HG03460 (cell line): ENCODE data around the gene CHAF1B.
"Not testable (repeated sequence)": the region's sequence is repeated elsewhere in the genome, so short reads cannot be mapped to it uniquely, and the experiment has no call there.

ENCODE experiments used
- ATAC-seq: cut with Tn5 transposase; IDR thresholded peaks from one replicate; pipeline ENCODE4 v1.9.1; 2021; ENCODE audit not compliant: unreplicated experiment

Gene CHAF1B

DNA sequence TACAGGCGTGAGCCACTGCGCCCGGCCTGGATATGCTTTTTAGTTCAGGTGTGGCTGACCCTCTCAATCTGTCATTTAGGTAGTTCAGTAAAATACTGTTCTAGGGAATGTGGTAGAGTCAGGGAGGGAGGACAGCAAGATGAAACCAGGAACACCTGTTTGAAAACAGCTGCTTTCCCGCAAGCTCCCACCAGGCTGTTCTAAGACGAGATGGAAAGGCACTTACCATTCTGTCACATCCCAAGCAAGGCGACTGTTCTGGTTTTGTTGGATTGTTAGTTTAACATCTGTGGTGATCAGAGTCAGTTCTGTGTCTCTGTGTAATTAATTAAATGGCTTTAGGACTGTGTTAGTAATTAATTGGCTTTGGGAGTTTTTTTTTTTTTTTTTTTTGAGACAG lies 2.9 kb downstream of the CHAF1B start:
- ATAC-seq, result no peak

DNA sequence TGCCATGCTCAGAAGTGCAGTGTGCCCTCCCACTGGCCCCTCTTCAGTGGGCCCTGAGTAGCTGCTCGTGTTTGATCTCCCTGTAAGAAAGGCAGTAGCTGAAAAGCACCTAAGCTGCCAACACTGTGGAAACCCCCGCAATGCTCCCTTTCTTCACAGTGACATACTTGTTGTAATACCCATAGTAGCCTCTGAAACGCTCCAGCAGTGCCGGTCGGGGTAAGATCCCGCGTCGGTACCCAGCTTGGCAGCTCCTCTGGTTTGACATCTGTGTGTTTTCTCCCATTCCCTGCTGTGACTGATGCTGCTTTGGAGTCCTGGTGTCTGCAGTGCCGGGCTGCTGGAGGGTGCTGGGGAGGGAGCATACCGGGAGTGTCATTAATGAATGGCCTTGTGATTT lies 3.6 kb downstream of the CHAF1B start:
- ATAC-seq, result no peak

DNA sequence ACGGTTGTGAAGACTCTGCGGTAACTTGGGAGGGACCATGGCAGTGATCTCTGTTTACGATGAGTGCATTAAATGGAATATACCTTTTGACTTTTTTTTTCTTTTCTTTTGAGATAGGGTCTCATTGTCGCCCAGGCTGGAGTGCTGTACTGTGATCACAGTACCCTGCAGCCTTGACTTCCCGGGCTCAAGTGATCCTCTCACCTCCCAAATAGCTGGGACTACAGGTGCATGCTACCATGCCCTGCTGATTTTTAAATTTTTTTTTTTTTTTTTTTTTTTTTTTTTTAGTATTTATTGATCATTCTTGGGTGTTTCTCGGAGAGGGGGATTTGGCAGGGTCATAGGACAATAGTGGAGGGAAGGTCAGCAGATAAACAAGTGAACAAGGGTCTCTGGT lies 6.5 kb downstream of the CHAF1B start:
- not testable (repeated sequence) for ATAC-seq

DNA sequence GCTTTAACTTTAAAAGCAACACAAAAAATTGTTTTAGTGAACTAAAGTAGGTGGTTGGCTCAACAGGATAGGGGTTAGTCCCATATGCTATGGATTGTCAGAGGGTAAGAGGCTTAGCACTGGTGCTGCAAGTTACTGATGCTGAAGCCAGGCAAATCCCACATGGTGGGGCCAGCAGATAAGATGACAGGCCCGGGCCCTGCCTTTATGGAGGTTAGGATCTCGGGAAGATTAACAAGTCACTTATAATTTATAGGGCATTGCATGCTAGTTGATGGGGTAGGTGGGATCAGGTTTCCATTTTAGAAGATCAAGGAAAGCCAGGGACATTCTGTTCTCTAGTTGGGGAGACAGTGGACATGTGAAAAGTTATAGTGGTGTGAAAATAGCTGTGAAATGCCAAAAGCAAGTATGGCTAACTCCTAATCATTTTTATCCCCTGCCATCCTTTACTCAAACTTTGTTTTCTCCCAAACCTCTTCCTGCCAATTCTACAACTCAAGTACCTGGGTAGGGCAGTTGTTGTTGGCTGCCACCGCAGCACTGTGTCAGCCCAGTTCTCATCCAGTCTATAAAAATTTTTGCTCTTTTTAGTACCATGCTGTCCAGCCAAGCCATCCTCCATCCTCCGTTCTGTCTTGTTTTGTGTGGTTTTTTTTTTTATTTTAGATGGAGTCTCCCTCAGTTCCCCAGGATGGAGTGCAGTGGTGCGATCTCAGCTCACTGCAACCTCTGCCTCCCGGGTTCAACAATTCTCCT lies 10.3 kb downstream of the CHAF1B start:
- ATAC-seq, result no peak

DNA sequence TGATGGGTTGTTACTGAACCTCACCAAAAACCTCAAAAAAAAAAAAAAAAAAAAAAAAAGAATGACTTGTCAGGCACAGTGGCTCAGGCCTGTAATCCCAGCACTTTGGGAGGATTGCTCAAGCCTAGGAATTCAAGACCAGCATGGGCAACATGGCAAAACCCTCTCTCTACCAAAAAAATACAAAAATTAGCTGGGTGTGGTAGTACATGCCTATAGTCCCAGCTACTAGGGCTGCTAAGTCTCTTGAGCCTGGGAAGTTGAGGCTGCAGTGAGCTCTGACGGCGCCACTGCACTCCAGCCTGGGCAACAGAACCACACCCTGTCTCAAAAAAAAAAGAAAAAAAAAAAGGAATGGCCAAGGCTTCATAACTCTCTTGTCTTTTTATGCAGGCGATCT lies 11.1 kb downstream of the CHAF1B start:
- ATAC-seq, result no peak

GRCh38 chr21:36396971-36397370 lies 11.8 kb downstream of the CHAF1B start:
- no peak for ATAC-seq

DNA sequence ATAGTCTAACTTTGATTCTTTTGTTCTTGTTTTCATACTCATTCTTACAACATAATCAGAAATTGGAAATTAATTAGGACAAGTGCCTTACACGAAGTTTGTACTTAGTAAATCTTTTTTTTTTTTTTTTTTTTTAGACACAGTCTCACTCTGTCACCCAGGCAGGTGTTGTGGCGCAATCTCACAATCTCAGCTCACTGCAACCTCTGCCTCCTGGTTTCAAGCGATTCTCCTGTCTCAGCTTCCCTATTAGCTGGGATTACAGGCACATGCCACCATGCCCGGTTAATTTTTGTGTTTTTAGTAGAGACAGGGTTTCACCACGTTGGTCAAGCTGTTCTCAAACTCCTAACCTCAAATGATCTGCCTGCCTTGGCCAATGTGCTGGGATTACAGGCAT lies 12.4 kb downstream of the CHAF1B start:
- no peak for ATAC-seq

GRCh38 chr21:36399736-36400135 lies 14.5 kb downstream of the CHAF1B start:
- ATAC-seq, result not testable (repeated sequence)

DNA sequence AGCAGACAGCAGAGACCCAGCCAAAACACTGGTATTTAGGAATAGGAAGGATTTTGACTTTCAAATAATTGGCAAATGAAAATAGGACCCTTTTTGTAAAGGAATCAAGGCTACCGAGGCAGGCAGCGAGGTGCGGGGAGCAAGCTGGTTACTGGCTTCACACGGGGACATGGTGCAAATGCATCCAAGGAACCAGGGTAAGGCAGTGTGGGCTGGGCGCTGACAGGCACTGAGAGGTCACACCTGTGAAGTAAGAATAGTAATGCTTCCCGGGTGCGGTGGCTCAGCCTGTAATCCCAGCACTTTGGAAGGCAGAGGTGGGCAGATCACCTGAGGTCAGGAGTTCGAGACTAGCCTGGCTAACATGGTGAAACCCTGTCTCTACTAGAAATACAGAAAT lies 15.5 kb downstream of the CHAF1B start:
- no peak for ATAC-seq

- no peak for ATAC-seq
Measured at GRCh38 chr21:36402339-36402738, 17.1 kb downstream of the CHAF1B start.

DNA sequence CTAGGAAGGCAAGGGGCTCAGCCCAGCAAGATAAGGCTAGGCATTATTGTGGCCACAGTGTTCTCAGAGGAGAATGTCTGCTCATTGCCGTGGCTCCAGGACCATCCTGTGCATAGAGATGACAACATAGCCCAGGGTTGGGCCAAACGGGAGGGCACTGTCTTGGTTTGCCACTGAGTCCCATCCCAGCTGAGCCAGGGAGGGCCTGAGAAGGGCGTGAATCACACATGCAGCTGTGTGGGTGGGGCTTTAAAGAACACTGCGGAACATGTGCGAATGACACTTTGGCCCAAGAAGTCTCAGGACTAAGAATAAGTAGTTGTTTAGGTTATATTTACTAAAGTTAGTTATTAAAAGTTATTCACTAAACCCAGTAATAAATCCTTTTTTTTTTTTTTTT lies 18.5 kb downstream of the CHAF1B start:
- no peak for ATAC-seq

- no peak for ATAC-seq
Measured at GRCh38 chr21:36408568-36408967, 23.4 kb downstream of the CHAF1B start.

- ATAC-seq, result no peak
Measured at GRCh38 chr21:36411301-36411700, 26.1 kb downstream of the CHAF1B start.

GRCh38 chr21:36412916-36413315 lies 27.7 kb downstream of the CHAF1B start:
- no peak for ATAC-seq

DNA sequence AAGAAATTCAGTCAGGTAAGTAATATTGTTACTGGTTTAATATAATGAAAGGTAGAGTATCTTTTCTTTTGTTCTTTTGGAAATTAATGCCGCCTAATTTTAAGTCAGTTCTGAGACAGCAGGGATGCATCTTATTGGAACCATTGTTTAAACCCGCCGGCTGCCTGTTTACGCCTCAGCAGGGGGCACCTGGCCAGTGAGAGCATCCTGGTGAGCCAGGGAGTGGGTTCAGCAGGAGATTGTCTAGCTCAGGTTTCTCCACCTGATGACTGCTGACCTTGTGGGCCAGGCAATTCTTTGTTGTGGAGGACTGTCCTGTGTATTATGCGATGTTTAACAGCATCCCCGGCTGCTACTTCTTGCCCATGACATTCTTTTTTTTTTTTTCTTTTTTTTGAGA lies 30.2 kb downstream of the CHAF1B start:
- no peak for ATAC-seq

DNA sequence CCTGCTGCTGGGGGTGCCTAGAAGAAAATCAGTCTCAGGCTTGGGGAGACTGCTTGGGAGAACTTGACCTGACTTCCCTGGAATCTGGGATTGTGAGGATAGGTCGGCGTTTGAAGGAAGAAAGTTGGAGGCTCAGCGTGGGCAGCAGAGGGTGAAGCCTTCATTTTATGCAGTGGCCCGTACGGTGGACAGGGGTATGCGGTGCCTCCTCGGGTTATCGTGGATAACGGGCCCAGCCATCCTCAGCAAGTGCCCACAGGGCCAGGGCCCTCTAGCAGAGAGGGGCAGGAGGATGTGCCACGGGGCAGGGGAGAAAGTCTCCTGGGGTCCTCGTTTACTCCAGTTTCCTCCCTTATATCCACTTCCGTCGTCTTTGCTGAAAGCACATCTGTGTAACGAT lies 34.0 kb downstream of the CHAF1B start:
- no peak for ATAC-seq

DNA sequence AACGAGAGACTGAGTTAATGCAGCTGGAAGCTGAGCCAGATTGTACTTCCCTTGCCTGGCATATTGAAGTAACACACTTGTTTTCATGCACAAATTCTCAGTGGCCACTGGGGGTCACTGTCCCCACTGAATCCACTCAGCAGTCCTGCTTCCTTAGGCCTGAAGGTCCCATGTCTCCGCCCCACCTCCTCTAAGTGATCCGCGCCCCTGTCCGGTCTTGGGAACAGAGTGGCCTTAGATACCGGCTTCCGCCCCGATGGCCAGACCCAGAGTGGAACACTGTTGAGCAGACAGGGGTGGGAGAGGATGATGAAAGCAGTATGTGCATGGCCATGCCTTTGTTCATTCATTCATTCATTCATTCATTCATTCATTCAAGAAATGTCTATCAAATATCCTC lies 34.8 kb downstream of the CHAF1B start:
- no peak for ATAC-seq

GRCh38 chr21:36420571-36421339 lies 35.6 kb downstream of the CHAF1B start:
- no peak for ATAC-seq

DNA sequence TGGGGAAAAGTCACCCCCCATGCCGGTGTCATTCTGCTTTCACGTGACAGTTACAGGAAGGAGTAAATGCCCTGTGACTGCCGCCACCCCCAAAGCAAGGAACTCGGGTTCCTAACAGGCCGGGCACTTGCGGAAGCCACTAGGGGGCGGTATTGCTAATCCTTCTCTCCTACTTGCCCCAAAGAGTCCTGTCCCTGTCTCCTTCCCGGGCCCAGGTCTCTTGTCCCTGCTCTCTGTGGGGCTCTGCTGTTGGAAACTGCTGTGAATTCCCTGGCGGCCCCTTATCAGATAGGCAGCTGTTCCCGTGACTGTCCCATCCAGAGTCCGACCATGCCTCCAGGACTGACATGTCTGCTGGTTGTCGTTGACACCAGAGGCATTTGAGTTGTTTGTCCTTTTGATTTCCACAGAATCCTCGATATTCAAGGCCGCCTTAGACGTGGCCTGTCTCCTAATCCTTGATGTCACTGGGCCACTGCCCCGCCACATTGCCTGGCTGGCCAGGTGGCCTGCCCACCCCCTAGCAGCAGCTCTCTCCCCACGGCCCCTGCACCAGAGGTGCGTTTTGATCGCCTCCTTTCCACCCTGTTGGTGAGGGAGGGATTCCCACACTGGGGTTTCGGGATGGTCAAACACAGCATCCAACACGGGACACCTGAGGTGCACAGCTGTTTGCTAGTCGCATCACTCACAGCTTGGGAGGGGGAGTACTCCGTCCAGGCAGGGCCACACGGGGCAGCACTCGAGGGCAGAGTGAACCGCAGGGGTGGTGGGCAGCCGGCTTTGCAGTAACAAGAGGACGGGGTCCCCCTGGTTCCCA lies 37.3 kb downstream of the CHAF1B start:
- no peak for ATAC-seq

- ATAC-seq, result no peak
Measured at GRCh38 chr21:36423771-36424433, 38.7 kb downstream of the CHAF1B start.

GRCh38 chr21:36424592-36424991 lies 39.4 kb downstream of the CHAF1B start:
- no peak for ATAC-seq
